Astrocyte (in vitro differentiated cells and primary cell): Measurements from ENCODE around the gene H6PD.

Experiments used
- CTCF ChIP-seq: IDR thresholded peaks from 2 replicates; pipeline ENCODE4 v1.5.1; 2011; ENCODE audit warnings: low read depth, mild to moderate bottlenecking, inconsistent platforms, low read length, moderate library complexity; ENCODE audit not compliant: insufficient read depth
- EZH2 ChIP-seq: IDR thresholded peaks from 2 replicates; pipeline ENCODE4 v1.6.1; 2012; ENCODE audit warnings: mild to moderate bottlenecking, low read length, inconsistent platforms; ENCODE audit not compliant: insufficient read depth

- no peak for TF ChIP-seq EZH2
- TF ChIP-seq CTCF: no peak
Measured at GRCh38 chr1:9263276-9263855, 28.8 kb downstream of the H6PD start.
